OCI-LY7 (cell line): ENCODE data around the gene MOB3B. TPM values are rescaled to one million over a fixed set of nuclear protein-coding genes. Genes with fewer than 3 reads are reported as not detected.

Experiments
- BruUV-seq: library from RNA; stranded (reverse); fragments of 400-500 nt; replicated peaks from 2 replicates; lab custom pipeline; 2021; lab: Mats Ljungman, UMichigan
- CTCF ChIA-PET: fragments of 300-600 bp; sonication (Branson Sonifier 250); formaldehyde crosslinking; loops from one replicate; lab custom pipeline; 2022; ENCODE audit warnings: antibody characterized with exemption; ENCODE audit not compliant: unreplicated experiment; lab: Charles Lee
- POLR2A ChIA-PET: fragments of 300-600 bp; sonication (Branson Sonifier 250); formaldehyde crosslinking; loops from one replicate; lab custom pipeline; 2022; ENCODE audit warnings: antibody characterized with exemption; lab: Charles Lee
- DNase-seq: peaks from one replicate; pipeline ENCODE4 v3.0.0-alpha.2; 2015; ENCODE audit warnings: low spot score
- H2AFZ ChIP-seq: fragments of 200-600 bp; sonication (generic), shearing (Covaris generic); 2 replicates; pipeline ENCODE4 v1.6.1; 2014; ENCODE audit warnings: mild to moderate bottlenecking, antibody characterized with exemption, low read length, moderate library complexity
- H3K27ac ChIP-seq: fragments of 200-600 bp; sonication (generic); 2 replicates; pipeline ENCODE4 v1.5.1; 2014; ENCODE audit warnings: mixed run types, low read depth, mild to moderate bottlenecking, moderate library complexity, low read length, inconsistent platforms; ENCODE audit not compliant: poor library complexity, severe bottlenecking
- H3K36me3 ChIP-seq: fragments of 200-600 bp; sonication (generic); 2 replicates; pipeline ENCODE4 v1.6.1; 2014; ENCODE audit warnings: mild to moderate bottlenecking, antibody characterized with exemption, low read length, moderate library complexity, mixed read lengths; ENCODE audit not compliant: insufficient read depth
- H3K4me1 ChIP-seq: fragments of 200-600 bp; sonication (generic); 2 replicates; pipeline ENCODE4 v1.5.1; 2014; ENCODE audit warnings: mild to moderate bottlenecking, low read length; ENCODE audit not compliant: insufficient read depth, poor library complexity, severe bottlenecking
- H3K4me2 ChIP-seq: fragments of 200-600 bp; sonication (generic); 2 replicates; pipeline ENCODE4 v1.6.1; 2014; ENCODE audit warnings: mild to moderate bottlenecking, low read length
- H3K4me3 ChIP-seq: fragments of 200-600 bp; sonication (generic); 2 replicates; pipeline ENCODE4 v1.5.1; 2014; ENCODE audit warnings: mild to moderate bottlenecking, low read depth, low read length; ENCODE audit not compliant: poor library complexity, severe bottlenecking
- H3K79me2 ChIP-seq: fragments of 200-600 bp; sonication (generic); 2 replicates; pipeline ENCODE4 v1.6.1; 2016; ENCODE audit warnings: low read depth, mild to moderate bottlenecking, low read length, moderate library complexity, mixed read lengths; ENCODE audit not compliant: insufficient read depth
- H3K9me2 ChIP-seq: fragments of 200-600 bp; sonication (generic); 2 replicates; pipeline ENCODE4 v1.6.1; 2016; ENCODE audit warnings: mild to moderate bottlenecking, low read length, mixed read lengths; ENCODE audit not compliant: insufficient read depth
- H3K9me3 ChIP-seq: fragments of 200-600 bp; sonication (generic); 2 replicates; pipeline ENCODE4 v1.6.1; 2014; ENCODE audit warnings: mild to moderate bottlenecking, mixed run types, low read length, mixed read lengths
- H4K20me1 ChIP-seq: fragments of 200-600 bp; sonication (generic); 2 replicates; pipeline ENCODE4 v1.6.1; 2014; ENCODE audit warnings: mild to moderate bottlenecking, antibody characterized with exemption, low read length, moderate library complexity, mixed read lengths; ENCODE audit not compliant: insufficient read depth
- CTCF ChIP-seq: fragments of 200-600 bp; sonication (generic); conservative IDR thresholded peaks from 2 replicates; pipeline ENCODE4 v1.5.1; 2014; ENCODE audit warnings: mild to moderate bottlenecking, antibody characterized with exemption, low read length, moderate library complexity, mixed read lengths
- EZH2phosphoT487 ChIP-seq: fragments of 200-600 bp; sonication (generic); IDR thresholded peaks from 2 replicates; pipeline ENCODE4 v1.6.1; 2018; ENCODE audit warnings: low read depth, borderline replicate concordance, mild to moderate bottlenecking, mixed run types, antibody characterized with exemption, low read length, moderate library complexity, mixed read lengths
- intact Hi-C: fragments of 100-400 bp; cut with micrococcal nuclease; formaldehyde crosslinking; loops from one replicate; pipeline ENCODE4 v1.10.0; 2022; ENCODE audit not compliant: unreplicated experiment
- total RNA-seq, 2 experiments: library from RNA; depleted of rRNA in 1 of 2; stranded (reverse); fragments of >200 nt in 1 of 2; shearing (Covaris generic) in 1 of 2; gene quantifications; 2 replicates each; pipeline ENCODE4 v1.2.3, GENCODE V29; 2014 to 2022

Gene MOB3B
- total RNA-seq, 2 experiments from 2014 or later, result 0.04 TPM; not detected in 1

- CTCF ChIA-PET, result no interaction called here
- H2AFZ ChIP-seq, result peak overlapping the region; percentile 69; the same call in 1 of the 2 replicates
- H3K79me2 ChIP-seq, result no peaks in the 10 kb centered on the region
- POLR2A ChIA-PET, result interaction anchor here (0.5 to 1.5 kb wide), 8 partner anchors 9 to 557 kb away, joined by 3 to 4 read pairs (median 3); no protein-coding TSS in a partner anchor
- BruUV-seq, result no TSS peak
- H3K27ac ChIP-seq, result peak overlapping the region; percentile 71
- H4K20me1 ChIP-seq, result no peaks in the 10 kb centered on the region
- H3K9me3 ChIP-seq, result no peaks in the 10 kb centered on the region
- H3K4me1 ChIP-seq, result peaks cover 44% of the 10 kb centered on the region
- peak; percentile 68 for DNase-seq
- peak overlapping the region; percentile 77 for H3K4me2 ChIP-seq
- TF ChIP-seq EZH2phosphoT487 (no peak), CTCF (no peak)
- no peaks in the 10 kb centered on the region for H3K36me3 ChIP-seq
- H3K4me3 ChIP-seq, result peak overlapping the region; percentile 39
- H3K9me2 ChIP-seq, result no peaks in the 10 kb centered on the region
- intact Hi-C loops, result no loop called here
Measured at GRCh38 chr9:27377811-27378456, 151.7 kb downstream of the MOB3B start.

GRCh38 chr9:27377147-27377807 lies 152.3 kb downstream of the MOB3B start:
- H3K27ac ChIP-seq, result peak overlapping the region; percentile 71
- H3K36me3 ChIP-seq, result no peaks in the 10 kb centered on the region
- peak overlapping the region; percentile 77 for H3K4me2 ChIP-seq
- DNase-seq, result peak; percentile 53
- H3K4me1 ChIP-seq, result peaks cover 40% of the 10 kb centered on the region
- intact Hi-C loops, result no loop called here
- TF ChIP-seq CTCF, result no peak
- TF ChIP-seq EZH2phosphoT487, result no peak
- POLR2A ChIA-PET, result interaction anchor here (1.0 to 1.5 kb wide), 6 partner anchors 8 to 20 kb away, joined by 3 to 4 read pairs (median 3); no protein-coding TSS in a partner anchor
- H3K79me2 ChIP-seq, result no peaks in the 10 kb centered on the region
- H4K20me1 ChIP-seq, result no peaks in the 10 kb centered on the region
- peak overlapping the region; percentile 39 for H3K4me3 ChIP-seq
- BruUV-seq, result no TSS peak
- CTCF ChIA-PET, result no interaction called here
- H3K9me3 ChIP-seq, result no peaks in the 10 kb centered on the region
- H3K9me2 ChIP-seq, result no peaks in the 10 kb centered on the region
- peak overlapping the region; percentile 69; the same call in 1 of the 2 replicates for H2AFZ ChIP-seq
